CD4-positive, CD25-positive, alpha-beta regulatory T cell (primary cell): ENCODE data around the gene TMPRSS12. TPM values are rescaled to one million over a fixed set of nuclear protein-coding genes. Genes with fewer than 3 reads are reported as not detected.
"Not testable (repeated sequence)": the region's sequence is repeated elsewhere in the genome, so short reads cannot be mapped to it uniquely, and the experiment has no call there.

Source experiments
- ATAC-seq, 2 donors: fragments of 150-1000 bp; cut with Tn5 transposase; one replicate each; pipeline ENCODE4 v1.10.0; 2021; ENCODE audit warnings: low read depth in 2 of 2, moderate number of reproducible peaks in 2 of 2, moderate library complexity in 1 of 2
- DNase-seq, 3 donors: peaks; one replicate each; pipeline versions ENCODE4 v3.0.0 to v3.0.0-alpha.2; 2012 to 2022; ENCODE audit warnings: mixed read lengths in 1 of 3
- H3K27ac ChIP-seq: one replicate; pipeline ENCODE4 v1.7.0; 2013; ENCODE audit warnings: mild to moderate bottlenecking, low read length; ENCODE audit not compliant: insufficient read depth, poor library complexity, severe bottlenecking
- H3K27me3 ChIP-seq: one replicate; pipeline ENCODE4 v1.7.0; 2013; ENCODE audit warnings: low read length; ENCODE audit not compliant: control insufficient read depth, insufficient read depth
- H3K36me3 ChIP-seq: one replicate; pipeline ENCODE4 v1.7.0; 2013; ENCODE audit warnings: mild to moderate bottlenecking, low read length, moderate library complexity; ENCODE audit not compliant: control insufficient read depth, insufficient read depth
- H3K4me1 ChIP-seq: 2 replicates; pipeline ENCODE4 v1.7.0; 2013; ENCODE audit warnings: mild to moderate bottlenecking, low read length; ENCODE audit not compliant: insufficient read depth, control insufficient read depth, poor library complexity, severe bottlenecking
- H3K4me3 ChIP-seq: one replicate; pipeline ENCODE4 v1.7.0; 2013; ENCODE audit warnings: low read depth, mild to moderate bottlenecking, low read length, moderate library complexity
- H3K9me3 ChIP-seq, 2 experiments: 1 replicate in 1 of 2; 2 replicates in 1 of 2; pipeline ENCODE4 v1.7.0; 2013; ENCODE audit warnings: low read length in 2 of 2, mild to moderate bottlenecking in 1 of 2, moderate library complexity in 1 of 2; ENCODE audit not compliant: control insufficient read depth in 2 of 2
- H3K27ac Mint-ChIP-seq, 3 donors: one replicate each; pipeline ENCODE4 v1.8.0; 2020 to 2022; ENCODE audit warnings: mild to moderate bottlenecking in 3 of 3, mixed read lengths in 3 of 3, moderate library complexity in 2 of 3
- H3K27me3 Mint-ChIP-seq: one replicate; pipeline ENCODE4 v1.8.0; 2022; ENCODE audit warnings: mild to moderate bottlenecking, mixed read lengths
- H3K36me3 Mint-ChIP-seq: one replicate; pipeline ENCODE4 v1.8.0; 2020; ENCODE audit warnings: mixed read lengths
- H3K4me1 Mint-ChIP-seq, 4 donors: one replicate each; pipeline ENCODE4 v1.8.0; 2020 to 2022; ENCODE audit warnings: mixed read lengths in 4 of 4, mild to moderate bottlenecking in 1 of 4
- H3K4me3 Mint-ChIP-seq, 4 donors: one replicate each; pipeline ENCODE4 v1.8.0; 2020 to 2022; ENCODE audit warnings: mild to moderate bottlenecking in 4 of 4, mixed read lengths in 4 of 4, moderate library complexity in 3 of 4
- H3K9me3 Mint-ChIP-seq, 7 donors: one replicate each; pipeline ENCODE4 v1.8.0; 2020 to 2022; ENCODE audit warnings: mixed read lengths in 7 of 7, mild to moderate bottlenecking in 3 of 7, moderate library complexity in 2 of 7
- polyA plus RNA-seq, 4 donors: library from polyadenylated mRNA; unstranded; fragments of 300-500 nt; fragmentation: Illumina TruSeq; gene quantifications; one replicate each; pipeline ENCODE4 v1.2.3, GENCODE V29; 2021
- total RNA-seq: library from RNA; stranded (reverse); gene quantifications from one replicate; pipeline ENCODE4 v1.2.3, GENCODE V29; 2022

Gene TMPRSS12
- total and polyA plus RNA-seq, 5 donors from 2014 or later: not detected

GRCh38 chr12:50862316-50862715 is 19.6 kb downstream of the TMPRSS12 start:
- H3K27ac Mint-ChIP-seq: no peak overlapping the region
- DNase-seq: no peak
- H3K36me3 ChIP-seq: no peaks in the 10 kb centered on the region
- H3K9me3 Mint-ChIP-seq: peaks cover 0 to 8% (median 0%) of the 10 kb centered on the region in 7 donors
- H3K27me3 ChIP-seq: peaks cover 8% of the 10 kb centered on the region
- ATAC-seq: no peak
- H3K4me3 Mint-ChIP-seq: no peak overlapping the region
- no peak overlapping the region for H3K27ac ChIP-seq
- no peak overlapping the region for H3K4me3 ChIP-seq
- H3K4me1 ChIP-seq: no peaks in the 10 kb centered on the region
- peaks cover 0 to 4% (median 2%) of the 10 kb centered on the region in 4 donors for H3K4me1 Mint-ChIP-seq
- no peaks in the 10 kb centered on the region for H3K9me3 ChIP-seq
- H3K36me3 Mint-ChIP-seq: peaks cover 5% of the 10 kb centered on the region
- peaks cover 10% of the 10 kb centered on the region for H3K27me3 Mint-ChIP-seq

DNA sequence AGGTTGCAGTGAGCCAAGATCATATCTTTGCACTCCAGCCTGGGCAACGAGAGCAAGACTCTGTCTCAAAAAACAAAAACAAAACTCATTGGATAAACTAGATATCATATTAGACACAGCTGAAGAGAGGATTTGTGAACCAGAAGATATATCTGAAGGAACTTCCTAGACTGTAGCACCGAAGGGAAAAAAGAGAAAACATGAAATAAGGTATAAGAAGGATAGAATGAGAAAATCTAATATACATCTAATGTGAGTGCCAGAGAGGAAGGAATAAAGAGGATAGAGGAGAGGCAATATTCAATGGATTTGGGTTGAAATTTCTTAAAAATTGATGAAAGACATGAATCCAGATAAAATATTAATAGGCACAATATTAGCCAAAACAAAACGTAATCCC is 22.5 kb downstream of the TMPRSS12 start:
- Mint-ChIP-seq H3K4me1 (peaks cover 7 to 21% (median 17%) of the 10 kb centered on the region in 4 donors), H3K27me3 (peaks cover 10% of the 10 kb centered on the region), H3K36me3 (peaks cover 5% of the 10 kb centered on the region), H3K9me3 (peaks cover 0 to 9% (median 3%) of the 10 kb centered on the region in 7 donors), H3K27ac (peak overlapping the region in 1 of 3 donors; percentile 54), H3K4me3 (no peak overlapping the region)
- Histone ChIP-seq H3K36me3 (no peaks in the 10 kb centered on the region), H3K4me3 (no peak overlapping the region), H3K4me1 (no peaks in the 10 kb centered on the region), H3K9me3 (no peaks in the 10 kb centered on the region), H3K27me3 (peaks cover 6% of the 10 kb centered on the region), H3K27ac (no peak overlapping the region)
- DNase-seq (no peak), ATAC-seq (no peak)

DNA sequence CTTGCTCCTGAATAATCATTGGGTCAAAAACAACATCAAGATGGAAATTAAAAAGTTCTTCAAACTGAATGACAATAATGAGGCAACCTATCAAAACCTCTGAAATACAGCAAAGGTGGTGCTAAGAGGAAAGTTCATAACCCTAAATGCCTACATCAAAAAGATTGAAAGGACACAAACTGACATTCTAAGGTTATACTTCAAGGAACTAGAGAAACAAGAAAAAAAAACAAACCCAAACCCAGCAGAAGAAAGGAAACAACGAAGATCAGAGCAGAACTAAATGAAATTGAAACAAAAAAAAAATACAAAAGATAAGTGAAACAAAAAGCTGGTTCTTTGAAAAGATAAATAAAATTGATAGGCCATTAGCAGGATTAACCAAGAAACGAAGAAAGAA is 26.2 kb downstream of the TMPRSS12 start:
- not testable (repeated sequence) for H3K9me3 ChIP-seq, H3K4me1 ChIP-seq, H3K36me3 ChIP-seq, H3K4me3 ChIP-seq, ATAC-seq, H3K4me3 Mint-ChIP-seq, H3K27me3 ChIP-seq, H3K27ac ChIP-seq, H3K9me3 Mint-ChIP-seq, H3K36me3 Mint-ChIP-seq, H3K27me3 Mint-ChIP-seq
- DNase-seq: peak in 2 of 3 donors; percentile 1 to 77
- H3K4me1 Mint-ChIP-seq: peaks cover 7 to 21% (median 17%) of the 10 kb centered on the region in 4 donors
- peak overlapping the region in 1 of 3 donors; percentile 70 for H3K27ac Mint-ChIP-seq

- Mint-ChIP-seq H3K4me1 (no peaks in the 10 kb centered on the region), H3K36me3 (no peaks in the 10 kb centered on the region), H3K27me3 (no peaks in the 10 kb centered on the region), H3K4me3 (no peak overlapping the region), H3K9me3 (peaks cover 0 to 8% (median 3%) of the 10 kb centered on the region in 7 donors), H3K27ac (no peak overlapping the region)
- DNase-seq (no peak), ATAC-seq (no peak)
- Histone ChIP-seq H3K36me3 (no peaks in the 10 kb centered on the region), H3K4me3 (no peak overlapping the region), H3K9me3 (peaks cover 3 to 11% of the 10 kb centered on the region in 2 experiments), H3K27ac (no peak overlapping the region), H3K27me3 (no peaks in the 10 kb centered on the region), H3K4me1 (no peaks in the 10 kb centered on the region)
Measured at GRCh38 chr12:50882563-50882962, 39.8 kb downstream of the TMPRSS12 start.

DNA sequence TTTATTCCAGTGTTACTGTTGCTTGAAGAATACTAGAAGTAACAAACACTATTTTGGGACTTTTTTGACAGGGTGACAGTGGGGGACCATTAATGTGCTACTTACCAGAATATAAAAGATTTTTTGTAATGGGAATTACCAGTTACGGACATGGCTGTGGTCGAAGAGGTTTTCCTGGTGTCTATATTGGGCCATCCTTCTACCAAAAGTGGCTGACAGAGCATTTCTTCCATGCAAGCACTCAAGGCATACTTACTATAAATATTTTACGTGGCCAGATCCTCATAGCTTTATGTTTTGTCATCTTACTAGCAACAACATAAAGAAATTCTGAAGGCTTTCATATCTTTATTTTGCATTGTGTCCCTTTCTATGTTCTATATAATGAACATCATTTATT is 44.5 kb downstream of the TMPRSS12 start:
- no peak for DNase-seq
- H3K9me3 Mint-ChIP-seq: peaks cover 0 to 6% (median 2%) of the 10 kb centered on the region in 7 donors
- ATAC-seq: no peak
- H3K27me3 Mint-ChIP-seq: peaks cover 5% of the 10 kb centered on the region
- no peaks in the 10 kb centered on the region for H3K4me1 Mint-ChIP-seq
- no peaks in the 10 kb centered on the region for H3K4me1 ChIP-seq
- H3K4me3 ChIP-seq: no peak overlapping the region
- H3K36me3 Mint-ChIP-seq: no peaks in the 10 kb centered on the region
- H3K36me3 ChIP-seq: no peaks in the 10 kb centered on the region
- no peak overlapping the region for H3K27ac ChIP-seq
- no peak overlapping the region for H3K27ac Mint-ChIP-seq
- H3K9me3 ChIP-seq: peaks cover 2 to 9% of the 10 kb centered on the region in 2 experiments
- H3K4me3 Mint-ChIP-seq: no peak overlapping the region
- no peaks in the 10 kb centered on the region for H3K27me3 ChIP-seq

DNA sequence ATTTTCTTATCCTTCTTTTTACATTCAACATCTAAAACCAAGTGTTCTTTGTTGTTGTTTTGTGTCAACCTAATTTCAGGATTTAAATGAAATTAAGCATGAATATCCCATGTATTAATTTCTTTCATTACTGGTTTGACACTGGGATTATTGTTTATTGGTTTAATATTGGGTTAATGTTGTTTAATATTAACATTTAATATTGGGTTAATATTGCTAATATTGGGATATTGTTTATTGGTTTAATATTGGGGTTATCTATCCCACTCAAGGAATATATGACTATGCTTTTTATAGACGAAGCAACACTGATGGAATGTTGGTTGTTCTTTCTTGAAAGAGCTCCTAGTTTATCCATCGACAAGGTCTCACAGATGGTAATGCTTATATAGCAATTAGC is 45.9 kb downstream of the TMPRSS12 start:
- Mint-ChIP-seq H3K4me1 (no peaks in the 10 kb centered on the region), H3K27ac (no peak overlapping the region), H3K9me3 (no peaks in the 10 kb centered on the region), H3K4me3 (no peak overlapping the region), H3K36me3 (no peaks in the 10 kb centered on the region), H3K27me3 (peaks cover 5% of the 10 kb centered on the region)
- Histone ChIP-seq H3K27ac (no peak overlapping the region), H3K4me3 (no peak overlapping the region), H3K9me3 (no peaks in the 10 kb centered on the region), H3K27me3 (no peaks in the 10 kb centered on the region), H3K4me1 (no peaks in the 10 kb centered on the region), H3K36me3 (no peaks in the 10 kb centered on the region)
- DNase-seq (no peak), ATAC-seq (no peak)

GRCh38 chr12:50894241-50894640 is 51.5 kb downstream of the TMPRSS12 start:
- DNase-seq (no peak), ATAC-seq (no peak)
- Mint-ChIP-seq H3K9me3 (no peaks in the 10 kb centered on the region), H3K27me3 (peaks cover 16% of the 10 kb centered on the region), H3K4me3 (no peak overlapping the region), H3K27ac (no peak overlapping the region), H3K4me1 (no peaks in the 10 kb centered on the region), H3K36me3 (no peaks in the 10 kb centered on the region)
- H3K4me1 ChIP-seq: no peaks in the 10 kb centered on the region
- no peak overlapping the region for H3K4me3 ChIP-seq
- no peaks in the 10 kb centered on the region for H3K9me3 ChIP-seq
- no peaks in the 10 kb centered on the region for H3K36me3 ChIP-seq
- no peaks in the 10 kb centered on the region for H3K27me3 ChIP-seq
- no peak overlapping the region for H3K27ac ChIP-seq

DNA sequence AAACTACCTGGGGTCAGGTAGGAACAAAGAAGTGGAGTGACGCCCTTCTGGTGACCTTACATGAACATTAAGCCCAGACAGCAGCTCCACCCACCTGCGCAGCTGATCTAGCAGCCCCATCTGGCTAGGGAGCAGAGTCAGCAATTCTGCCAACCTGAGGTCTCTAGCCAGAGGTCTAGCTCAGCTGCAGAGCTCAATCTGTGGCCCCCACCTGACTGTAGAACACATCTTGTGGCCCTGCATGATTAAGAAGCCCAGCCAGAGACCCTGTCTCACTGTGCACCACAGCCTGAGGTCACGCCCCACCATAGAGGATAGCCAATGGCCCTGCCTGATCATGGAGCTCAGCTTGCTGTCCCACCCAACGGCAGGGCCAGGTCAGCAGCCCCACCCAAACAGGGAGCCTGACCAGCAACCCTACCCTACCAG is 59.0 kb downstream of the TMPRSS12 start:
- no peak for DNase-seq
- Mint-ChIP-seq H3K4me1 (no peaks in the 10 kb centered on the region), H3K9me3 (peaks cover 0 to 2% (median 0%) of the 10 kb centered on the region in 7 donors), H3K27ac (peak overlapping the region in 1 of 3 donors; percentile 41), H3K4me3 (no peak overlapping the region), H3K36me3 (no peaks in the 10 kb centered on the region), H3K27me3 (peaks cover 12% of the 10 kb centered on the region)
- Histone ChIP-seq H3K27ac (no peak overlapping the region), H3K4me1 (no peaks in the 10 kb centered on the region), H3K9me3 (no peaks in the 10 kb centered on the region), H3K36me3 (no peaks in the 10 kb centered on the region), H3K4me3 (no peak overlapping the region), H3K27me3 (no peaks in the 10 kb centered on the region)
- no peak for ATAC-seq
